Peyer's patch (tissue), 4 donors: ENCODE measurements around the gene FAM114A1.
"Not testable (repeated sequence)": the region's sequence is repeated elsewhere in the genome, so short reads cannot be mapped to it uniquely, and the experiment has no call there.

Experiments used
- POLR2A ChIP-seq, 2 donors: fragments of 450-650 bp; IDR thresholded peaks; one replicate each; pipeline ENCODE4 v1.5.1; 2017; ENCODE audit warnings: antibody characterized with exemption in 2 of 2, mild to moderate bottlenecking in 2 of 2, moderate library complexity in 2 of 2
- TF ChIP-seq, protein P1 (sequence below), 6 experiments: fragments of 450-650 bp in 4 of 6; fragments of 200-600 bp in 2 of 6; sonication (generic) in 1 of 6; IDR thresholded peaks; one replicate each; pipeline ENCODE4 v1.5.1; 2017 to 2019; ENCODE audit warnings: antibody characterized with exemption in 6 of 6, mild to moderate bottlenecking in 3 of 6, moderate library complexity in 1 of 6

DNA sequence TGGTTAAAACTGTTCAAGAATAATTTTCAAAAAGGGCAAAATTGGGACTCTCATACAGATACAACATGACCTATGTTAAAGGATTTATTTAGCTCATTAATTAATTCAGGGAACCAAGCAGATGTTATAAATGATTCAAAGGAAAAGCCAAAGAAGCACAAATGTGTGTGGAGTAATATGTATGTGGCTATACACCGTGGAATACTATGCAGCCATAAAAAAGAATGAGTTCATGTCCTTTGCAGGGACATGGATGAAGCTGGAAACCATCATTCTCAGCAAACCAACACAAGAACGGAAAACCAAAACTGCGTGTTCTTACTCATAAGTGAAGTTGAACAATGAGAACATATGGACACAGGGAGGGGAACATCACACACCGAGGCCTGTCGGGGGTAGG lies 48.7 kb downstream of the FAM114A1 start:
- not testable (repeated sequence) for TF ChIP-seq POLR2A (IDR thresholded peaks at IDR 0.05)
- TF ChIP-seq, protein P1, sequence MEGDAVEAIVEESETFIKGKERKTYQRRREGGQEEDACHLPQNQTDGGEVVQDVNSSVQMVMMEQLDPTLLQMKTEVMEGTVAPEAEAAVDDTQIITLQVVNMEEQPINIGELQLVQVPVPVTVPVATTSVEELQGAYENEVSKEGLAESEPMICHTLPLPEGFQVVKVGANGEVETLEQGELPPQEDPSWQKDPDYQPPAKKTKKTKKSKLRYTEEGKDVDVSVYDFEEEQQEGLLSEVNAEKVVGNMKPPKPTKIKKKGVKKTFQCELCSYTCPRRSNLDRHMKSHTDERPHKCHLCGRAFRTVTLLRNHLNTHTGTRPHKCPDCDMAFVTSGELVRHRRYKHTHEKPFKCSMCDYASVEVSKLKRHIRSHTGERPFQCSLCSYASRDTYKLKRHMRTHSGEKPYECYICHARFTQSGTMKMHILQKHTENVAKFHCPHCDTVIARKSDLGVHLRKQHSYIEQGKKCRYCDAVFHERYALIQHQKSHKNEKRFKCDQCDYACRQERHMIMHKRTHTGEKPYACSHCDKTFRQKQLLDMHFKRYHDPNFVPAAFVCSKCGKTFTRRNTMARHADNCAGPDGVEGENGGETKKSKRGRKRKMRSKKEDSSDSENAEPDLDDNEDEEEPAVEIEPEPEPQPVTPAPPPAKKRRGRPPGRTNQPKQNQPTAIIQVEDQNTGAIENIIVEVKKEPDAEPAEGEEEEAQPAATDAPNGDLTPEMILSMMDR (IDR thresholded peaks at IDR 0.05): not testable (repeated sequence)
